COLO668 (cell line): ENCODE results near the gene RIPK4.
"Not testable (repeated sequence)": the region's sequence is repeated elsewhere in the genome, so short reads cannot be mapped to it uniquely, and the experiment has no call there.

Source experiments
- DNase-seq: peaks from one replicate; lab custom pipeline; 2025; ENCODE audit not compliant: unreplicated experiment; lab: John Stamatoyannopoulos, UW

RIPK4 gene

GRCh38 chr21:41740604-41741252 is 26.1 kb downstream of the RIPK4 start:
- DNase-seq, result no peak

DNA sequence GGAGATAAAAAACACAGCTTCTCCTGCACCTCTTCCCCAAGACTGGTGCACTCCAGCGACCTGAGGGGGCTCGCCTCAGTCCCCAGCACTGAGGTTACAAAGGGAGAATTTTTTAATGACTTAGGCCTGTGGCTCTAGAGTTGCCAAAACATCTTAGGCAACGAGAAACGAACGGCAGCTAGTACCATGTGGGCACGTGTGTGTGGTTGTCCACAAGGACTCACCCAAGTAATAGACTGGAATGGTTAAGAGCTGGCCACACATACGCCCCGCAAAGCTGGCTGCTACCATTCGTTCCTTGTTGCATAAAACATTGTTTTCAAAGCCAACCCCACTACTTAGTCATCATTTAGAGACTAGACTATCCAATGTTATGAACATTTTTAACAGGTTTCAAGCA is 26.9 kb downstream of the RIPK4 start:
- no peak for DNase-seq

DNA sequence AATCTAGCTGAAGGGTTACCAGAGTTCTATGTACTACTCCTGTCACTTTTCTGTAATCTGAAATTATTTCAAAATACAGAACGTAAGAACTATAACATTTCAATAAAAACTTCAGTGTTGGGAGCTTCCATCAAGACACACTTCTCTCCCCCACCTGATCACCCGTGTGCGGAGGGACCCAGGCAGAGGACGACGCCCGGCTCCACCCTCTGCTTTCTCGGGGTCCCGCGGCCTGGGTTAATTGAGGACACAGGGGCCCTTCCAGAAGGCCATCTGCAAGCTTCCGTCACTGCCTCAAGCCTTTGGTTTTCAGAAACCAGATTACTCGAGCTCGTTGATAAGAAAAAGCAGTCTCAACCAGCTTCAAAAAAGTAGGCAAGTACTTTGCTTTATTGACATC is 27.8 kb downstream of the RIPK4 start:
- DNase-seq, result no peak

DNA sequence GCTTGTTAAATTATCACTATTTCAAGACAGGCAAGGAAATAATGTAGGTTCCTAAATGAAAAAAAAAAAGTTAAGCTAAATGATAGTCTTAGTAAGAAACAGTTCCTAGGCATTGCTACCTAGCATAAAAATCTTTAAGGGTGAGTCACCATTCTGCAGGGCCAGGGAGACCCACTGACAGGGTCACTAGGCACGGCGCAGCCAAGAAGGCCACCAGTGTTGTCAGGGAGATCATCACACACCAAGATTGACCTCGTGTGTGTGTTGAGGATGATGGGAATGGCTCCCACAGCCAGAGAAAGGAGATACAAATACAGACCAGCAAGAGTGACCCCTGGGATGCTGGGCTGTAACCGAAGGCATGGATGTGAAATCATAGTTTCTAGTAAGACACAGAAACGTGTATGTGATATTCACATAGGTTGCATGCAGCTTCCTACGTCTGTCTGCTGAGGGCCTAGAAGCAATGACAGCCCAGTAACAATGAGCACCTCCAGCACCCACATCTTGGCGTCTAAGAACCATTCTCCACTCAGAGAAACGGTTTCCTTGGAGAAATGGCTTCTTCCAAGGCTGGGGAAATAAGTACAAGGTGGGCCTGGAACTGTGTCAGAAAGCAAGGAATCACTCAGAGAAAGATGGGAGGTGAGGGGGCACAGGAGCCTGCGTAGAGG is 29.1 kb downstream of the RIPK4 start:
- DNase-seq, result no peak

DNA sequence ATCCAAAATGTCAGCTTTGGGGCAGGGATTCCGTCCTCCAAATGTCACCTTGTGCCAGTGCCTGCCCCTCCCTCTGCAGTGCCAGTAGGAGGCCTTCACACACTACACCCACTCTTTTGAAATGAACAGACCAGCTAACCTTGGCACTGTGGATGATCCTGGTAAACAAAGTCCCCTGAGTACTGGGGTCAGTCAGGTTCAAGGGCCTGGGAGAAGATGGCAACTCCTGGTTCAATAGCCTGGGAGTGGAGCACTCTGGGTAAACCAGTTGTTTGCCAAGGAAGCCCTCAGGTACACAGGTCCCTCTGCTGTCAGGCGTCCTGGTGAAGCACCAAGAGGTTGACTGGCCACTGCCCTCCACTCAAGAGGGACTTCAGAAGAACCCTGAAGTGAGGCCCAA is 30.4 kb downstream of the RIPK4 start:
- no peak for DNase-seq

DNA sequence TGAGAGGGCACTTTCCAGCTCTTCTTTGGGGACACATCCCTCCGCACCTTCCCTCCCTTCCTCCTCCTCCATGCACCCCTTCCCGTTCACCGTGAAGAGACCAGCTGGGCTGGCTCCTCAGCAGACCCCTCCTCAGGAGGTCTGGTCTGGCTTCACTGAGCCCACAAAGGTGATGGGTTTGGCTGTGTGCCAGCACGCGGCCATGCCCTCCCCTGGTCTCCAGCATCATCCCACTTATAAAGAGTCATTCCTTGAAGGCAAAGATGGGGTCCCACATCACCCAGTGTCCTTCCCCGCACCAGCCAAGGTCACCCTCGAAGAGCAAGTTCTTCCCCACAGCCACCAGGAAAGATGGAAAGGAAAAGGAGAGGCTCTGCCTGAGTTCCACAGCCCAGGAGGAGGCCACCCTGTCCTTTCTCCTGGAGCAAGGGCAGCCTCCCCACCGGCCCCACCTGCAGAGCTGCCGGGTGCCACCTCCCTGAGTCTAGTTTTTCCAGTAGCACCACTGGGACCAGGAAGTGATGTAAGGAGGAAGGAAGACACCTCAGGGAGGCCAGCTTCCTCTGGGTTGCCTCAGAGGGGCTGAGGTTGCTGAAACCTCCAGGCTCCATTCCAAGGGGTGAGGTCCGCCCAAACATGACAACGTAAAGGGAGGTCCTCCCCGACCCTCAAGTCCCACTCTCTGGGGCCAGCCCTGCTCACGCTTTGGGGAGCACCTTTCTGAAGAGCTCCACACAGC is 32.7 kb downstream of the RIPK4 start:
- DNase-seq, result no peak

DNA sequence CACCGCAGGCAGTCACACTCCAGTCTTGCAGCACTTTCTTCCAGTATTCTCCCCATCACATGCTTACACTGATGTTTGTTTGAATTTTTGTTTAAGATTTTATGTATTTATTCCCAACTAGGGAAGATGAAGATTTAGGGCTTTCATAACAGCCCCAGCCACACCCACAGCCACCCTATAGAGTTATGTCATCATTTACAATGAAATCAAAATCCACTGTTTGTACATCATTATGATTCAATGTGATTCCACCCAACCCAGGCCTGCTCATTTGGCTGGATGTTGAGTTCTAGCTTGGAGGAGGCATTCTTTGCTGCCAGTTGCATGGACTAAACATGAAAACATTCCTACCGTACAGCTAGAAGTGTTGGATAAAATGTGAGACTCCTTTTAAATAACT is 35.8 kb downstream of the RIPK4 start:
- DNase-seq, result no peak

- no peak for DNase-seq
These were observed 36.5 kb downstream of the RIPK4 start for GRCh38 chr21:41730367-41730765.

DNA sequence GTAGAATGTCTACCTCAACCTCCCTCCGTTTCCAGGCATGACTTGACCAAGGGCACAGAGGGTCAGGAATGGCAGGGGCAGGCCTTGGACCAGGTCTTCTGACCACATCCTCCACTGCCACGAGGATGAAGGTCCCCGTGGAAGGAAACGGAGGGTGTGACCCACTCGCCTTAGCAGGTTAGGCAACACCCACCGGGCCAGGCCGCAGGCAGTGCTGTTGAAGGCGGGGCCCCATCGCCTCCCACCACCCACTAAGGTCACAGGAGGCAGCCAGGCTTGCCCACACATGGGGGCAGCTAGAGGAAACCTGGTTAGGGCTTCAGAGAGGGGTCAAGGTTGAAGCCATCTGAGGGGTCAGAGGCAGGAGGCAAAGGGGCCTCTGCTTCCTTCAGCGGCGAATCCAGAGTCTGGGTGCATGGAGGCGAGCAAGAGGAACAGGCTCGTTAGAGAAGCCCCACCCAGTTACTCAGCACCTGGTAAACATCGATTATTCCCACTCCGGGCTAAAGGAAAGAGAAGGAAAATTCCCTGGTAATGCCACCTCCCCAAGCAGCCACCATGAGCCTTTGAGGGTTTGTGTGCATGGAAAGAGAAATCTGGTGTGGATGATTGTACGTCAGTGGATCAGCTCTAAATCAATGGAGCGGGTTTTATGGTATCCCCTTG is 37.0 kb downstream of the RIPK4 start:
- DNase-seq, result no peak

- no peak for DNase-seq
These were observed 38.8 kb downstream of the RIPK4 start for GRCh38 chr21:41727784-41728763.

DNA sequence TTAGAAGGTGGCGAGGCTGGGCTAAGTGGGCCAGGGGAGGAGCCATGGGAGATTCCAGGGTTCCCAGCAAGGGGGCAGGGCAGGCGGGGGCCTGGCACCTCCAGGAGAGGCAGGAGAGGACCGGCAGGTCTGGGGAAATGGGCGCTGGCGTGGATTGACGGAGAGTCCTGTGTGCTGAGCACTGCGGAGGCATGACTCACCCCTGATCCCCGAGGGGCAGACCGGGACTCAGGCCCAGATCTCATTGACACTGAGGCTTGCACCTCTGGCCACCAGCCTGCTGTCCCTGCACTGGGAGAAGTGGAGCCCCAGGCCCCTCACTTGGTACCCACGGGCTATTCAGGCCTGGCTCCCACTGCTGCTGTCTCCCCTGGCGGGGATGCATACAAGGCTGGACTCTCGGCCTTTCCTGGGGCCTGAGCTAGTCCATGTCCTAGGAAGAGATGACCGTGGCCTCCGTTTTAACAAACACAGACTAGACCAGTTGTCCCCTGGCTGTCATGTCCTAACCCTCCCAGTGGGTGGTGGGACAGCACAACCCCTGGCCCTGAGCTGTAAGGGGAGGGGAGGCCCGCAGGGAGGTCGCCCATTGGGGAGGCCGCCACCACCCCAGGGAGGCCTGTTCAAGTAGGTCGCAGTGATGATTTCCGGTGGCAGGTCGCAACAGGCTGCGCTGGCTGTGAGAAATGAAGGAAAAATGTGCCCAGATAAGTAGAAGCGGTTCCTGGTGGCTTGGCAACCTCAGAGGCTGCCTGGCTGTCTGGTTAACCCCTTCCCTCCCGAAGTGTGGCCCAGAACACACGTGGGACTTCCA is 39.7 kb downstream of the RIPK4 start:
- DNase-seq, result no peak

DNA sequence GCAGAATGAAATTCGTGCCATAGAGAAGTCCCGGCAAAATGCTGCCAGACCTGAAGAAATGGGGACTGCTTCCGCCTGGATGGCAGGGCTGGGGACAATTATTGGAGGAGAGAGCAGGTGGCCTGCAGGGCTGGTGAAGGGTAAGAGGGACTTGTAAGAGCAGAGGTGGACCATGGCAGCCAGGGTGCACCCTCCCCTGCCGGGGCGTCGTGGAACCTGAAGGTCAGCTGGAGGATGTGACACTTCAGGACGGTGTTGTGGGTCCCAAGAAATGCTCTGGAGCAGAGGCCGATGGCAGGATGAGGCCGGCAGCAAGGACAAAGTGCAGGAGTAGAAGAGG is 40.3 kb downstream of the RIPK4 start:
- DNase-seq, result no peak

GRCh38 chr21:41726058-41726558 is 40.7 kb downstream of the RIPK4 start:
- no peak for DNase-seq

GRCh38 chr21:41725421-41726031 is 41.3 kb downstream of the RIPK4 start:
- no peak for DNase-seq

GRCh38 chr21:41723835-41724234 is 43.0 kb downstream of the RIPK4 start:
- DNase-seq, result not testable (repeated sequence)

DNA sequence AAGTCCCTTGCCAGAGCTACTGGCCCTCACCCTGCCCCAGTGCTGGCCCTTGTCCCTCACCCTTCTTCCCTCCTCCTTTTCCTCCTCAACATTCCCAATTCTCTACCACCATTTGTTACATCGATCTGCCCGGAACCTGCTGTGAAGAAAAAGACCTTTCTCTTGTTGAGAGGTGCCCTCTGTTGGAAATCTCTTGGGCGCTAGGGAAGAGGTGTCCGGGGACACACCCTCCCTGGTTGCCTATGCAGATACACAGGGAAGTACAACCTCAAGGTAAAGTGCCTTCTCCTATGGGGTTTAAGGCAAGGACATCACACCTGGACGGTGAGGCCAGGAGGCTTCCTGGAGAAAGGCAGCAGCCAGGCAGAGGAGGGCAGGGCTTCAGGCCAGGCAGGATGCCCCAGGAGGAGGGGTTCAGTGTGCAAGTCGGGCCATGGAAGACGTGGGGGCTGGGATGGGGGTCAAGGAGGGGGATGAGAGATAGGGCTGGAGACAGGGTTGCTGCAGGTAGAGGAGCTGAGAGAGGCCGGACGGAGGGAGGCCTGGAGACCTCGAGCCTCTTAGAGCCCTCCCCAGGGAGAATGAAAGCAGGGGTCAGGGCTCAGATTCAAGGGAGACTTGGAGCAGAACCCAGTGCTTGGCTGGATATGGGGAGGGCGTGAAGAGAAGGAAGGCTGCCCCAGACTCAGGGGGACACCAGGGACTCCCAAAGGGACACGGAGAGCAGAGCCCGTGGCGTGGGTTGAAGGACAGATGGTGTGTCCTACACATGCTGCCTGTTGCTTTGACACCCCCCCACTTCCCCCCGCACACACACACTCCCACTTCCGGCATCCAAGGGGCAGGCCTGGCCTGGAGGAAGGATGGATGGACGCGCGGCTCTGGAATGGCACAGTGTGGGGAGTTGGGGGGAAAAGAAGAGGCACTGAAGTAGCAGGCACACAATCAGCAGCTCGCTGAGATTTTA is 44.5 kb downstream of the RIPK4 start:
- DNase-seq, result no peak

- DNase-seq, result no peak
These were observed 46.6 kb downstream of the RIPK4 start for GRCh38 chr21:41720250-41720649.

DNA sequence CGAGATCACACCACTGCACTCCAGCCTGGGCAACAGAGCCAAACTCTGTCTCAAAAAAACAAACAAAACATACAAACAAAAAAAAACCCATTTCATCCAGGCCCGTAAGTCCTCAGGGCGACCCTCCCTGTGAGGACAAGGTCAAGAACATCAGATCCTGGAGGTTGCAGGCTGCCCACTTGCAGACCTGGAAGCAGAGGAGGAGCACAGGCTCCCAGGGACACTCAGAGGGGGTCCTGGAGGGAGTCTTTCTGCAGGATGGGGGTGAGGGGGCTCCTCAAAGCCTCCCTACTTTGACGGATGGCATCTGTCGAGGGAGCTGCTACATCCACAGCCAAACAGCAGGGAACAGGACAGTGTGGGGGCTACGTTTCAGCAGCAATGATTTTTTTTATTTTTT is 47.2 kb downstream of the RIPK4 start:
- no peak for DNase-seq
